Measurements from ENCODE around the gene SAPCD1.

Gene SAPCD1

DNA sequence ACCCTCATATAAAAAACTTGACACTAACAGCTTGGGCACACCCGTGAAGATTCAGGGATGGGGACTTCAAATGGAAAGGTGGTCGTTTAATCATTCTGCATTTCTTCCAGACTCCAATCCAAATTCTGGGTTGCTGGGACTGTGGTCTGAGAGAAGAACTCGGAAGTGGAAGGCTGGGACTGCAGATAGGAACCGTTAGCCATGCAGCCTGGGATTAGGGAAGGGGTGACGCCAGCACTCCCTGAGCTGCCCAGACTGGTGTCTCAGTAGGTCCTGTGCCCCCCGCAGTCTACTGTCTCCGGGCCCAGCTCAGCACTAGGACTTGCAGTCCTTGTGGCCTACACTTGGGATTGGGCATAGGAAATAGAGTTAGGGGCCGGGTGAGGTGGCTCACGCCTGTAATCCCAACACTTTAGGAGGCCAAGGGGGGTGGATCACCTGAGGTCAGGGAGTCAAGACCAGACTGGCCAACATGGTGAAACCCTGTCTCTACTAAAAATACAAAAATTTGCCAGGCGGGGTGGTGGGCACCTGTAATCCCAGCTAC lies 25.6 kb upstream of the SAPCD1 start:
- peak overlapping the region; percentile 80 for H3K27ac Mint-ChIP-seq
- no peaks in the 10 kb centered on the region for H3K9me3 Mint-ChIP-seq

GRCh38 chr6:31737315-31737990 lies 25.0 kb upstream of the SAPCD1 start:
- no peaks in the 10 kb centered on the region for H3K27me3 Mint-ChIP-seq
- peaks cover 58% of the 10 kb centered on the region for H3K36me3 Mint-ChIP-seq (ENCODE audit: low read depth)
- no peaks in the 10 kb centered on the region for H3K9me3 Mint-ChIP-seq
- H3K27ac Mint-ChIP-seq, result peak overlapping the region; percentile 80
- peaks cover 71% of the 10 kb centered on the region for H3K4me1 Mint-ChIP-seq (ENCODE audit: low read depth)
- peak overlapping the region; percentile 100 for H3K4me3 Mint-ChIP-seq

More for the DNA sequence above, 25.6 kb upstream of the SAPCD1 start:
- peaks cover 59% of the 10 kb centered on the region for H3K36me3 Mint-ChIP-seq (ENCODE audit: low read depth)
- H3K27me3 Mint-ChIP-seq, result no peaks in the 10 kb centered on the region
- peak overlapping the region; percentile 100 for H3K4me3 Mint-ChIP-seq
- H3K4me1 Mint-ChIP-seq (ENCODE audit: low read depth), result peaks cover 72% of the 10 kb centered on the region

- no peaks in the 10 kb centered on the region for H3K9me3 Mint-ChIP-seq
- H3K4me1 Mint-ChIP-seq (ENCODE audit: low read depth), result peaks cover 68% of the 10 kb centered on the region
- H3K27me3 Mint-ChIP-seq, result no peaks in the 10 kb centered on the region
- peaks cover 60% of the 10 kb centered on the region for H3K36me3 Mint-ChIP-seq (ENCODE audit: low read depth)
- peak overlapping the region; percentile 100 for H3K4me3 Mint-ChIP-seq
- peak overlapping the region; percentile 80 for H3K27ac Mint-ChIP-seq
Observed at GRCh38 chr6:31737991-31738979, 24.2 kb upstream of the SAPCD1 start.

DNA sequence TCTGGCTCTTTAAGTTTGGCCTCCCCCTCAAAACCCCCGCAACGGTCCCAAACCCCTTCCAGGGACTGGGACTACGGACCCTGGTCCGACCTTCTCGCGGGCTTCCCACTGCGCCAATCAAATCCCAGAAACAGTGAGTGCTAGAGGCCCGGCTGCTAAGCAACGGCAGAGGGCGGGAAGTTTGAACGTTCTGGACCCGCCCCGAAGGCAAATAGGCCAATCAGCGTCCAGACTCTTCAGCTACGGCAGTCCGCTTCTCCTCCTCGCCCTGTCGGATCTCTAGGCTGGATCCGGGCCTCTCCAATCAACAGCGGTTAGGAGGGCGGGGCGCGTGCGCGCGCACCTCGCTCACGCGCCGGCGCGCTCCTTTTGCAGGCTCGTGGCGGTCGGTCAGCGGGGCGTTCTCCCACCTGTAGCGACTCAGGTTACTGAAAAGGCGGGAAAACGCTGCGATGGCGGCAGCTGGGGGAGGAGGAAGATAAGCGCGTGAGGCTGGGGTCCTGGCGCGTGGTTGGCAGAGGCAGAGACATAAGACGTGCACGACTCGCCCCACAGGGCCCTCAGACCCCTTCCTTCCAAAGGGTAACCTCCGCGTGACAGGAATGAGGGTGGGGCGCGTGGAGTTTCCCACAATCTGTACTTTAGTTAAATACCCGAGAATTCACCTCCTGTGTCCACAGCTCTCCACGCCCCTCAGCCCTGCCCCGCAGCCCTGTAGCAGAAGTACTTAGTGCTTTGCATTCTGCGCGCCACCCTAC lies 22.6 kb upstream of the SAPCD1 start, which contains the start of gene MSH5:
Gene MSH5 (plus strand): TSS at position 367 of the 758 bp plus-strand sequence. CDS start 462 bp downstream, outside the sequence.
- peak within 1 kb of the TSS; percentile 96 for H3K4me3 Mint-ChIP-seq
- peak within 1 kb of the TSS; percentile 94 for H3K27ac Mint-ChIP-seq
- no peaks in the 10 kb centered on the region for H3K27me3 Mint-ChIP-seq
- H3K9me3 Mint-ChIP-seq, result no peaks in the 10 kb centered on the region
- peaks cover 55% of the 10 kb centered on the region for H3K4me1 Mint-ChIP-seq (ENCODE audit: low read depth)
- H3K36me3 Mint-ChIP-seq (ENCODE audit: low read depth), result peaks cover 59% of the 10 kb centered on the region

GRCh38 chr6:31740397-31741223 lies 21.8 kb upstream of the SAPCD1 start:
- Mint-ChIP-seq H3K36me3 (ENCODE audit: low read depth) (peaks cover 58% of the 10 kb centered on the region), H3K9me3 (no peaks in the 10 kb centered on the region), H3K27me3 (no peaks in the 10 kb centered on the region), H3K27ac (peak overlapping the region; percentile 94), H3K4me1 (ENCODE audit: low read depth) (peaks cover 55% of the 10 kb centered on the region), H3K4me3 (peak overlapping the region; percentile 96)

- H3K27me3 Mint-ChIP-seq, result no peaks in the 10 kb centered on the region
- H3K36me3 Mint-ChIP-seq (ENCODE audit: low read depth), result peaks cover 60% of the 10 kb centered on the region
- H3K4me1 Mint-ChIP-seq (ENCODE audit: low read depth), result peaks cover 50% of the 10 kb centered on the region
- H3K4me3 Mint-ChIP-seq, result peak overlapping the region; percentile 96
- no peaks in the 10 kb centered on the region for H3K9me3 Mint-ChIP-seq
- peak overlapping the region; percentile 75 for H3K27ac Mint-ChIP-seq
Observed at GRCh38 chr6:31741815-31742214, 20.6 kb upstream of the SAPCD1 start.

DNA sequence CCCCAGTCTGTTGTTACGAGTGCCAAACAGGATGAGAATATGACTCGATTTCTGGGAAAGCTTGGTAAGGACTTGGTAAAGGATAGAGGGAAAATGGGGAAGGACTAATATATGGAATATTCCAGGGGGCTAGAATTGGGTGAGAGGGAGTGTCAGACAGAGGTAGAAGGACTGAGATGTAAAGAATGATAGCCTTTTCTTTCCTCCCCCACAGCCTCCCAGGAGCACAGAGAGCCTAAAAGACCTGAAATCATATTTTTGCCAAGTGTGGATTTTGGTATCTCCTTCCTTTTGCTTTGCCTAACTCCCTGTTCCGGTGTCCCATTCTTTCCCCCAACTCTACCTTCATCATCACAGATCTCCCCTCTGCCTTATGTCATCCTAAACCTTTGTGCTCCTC lies 19.6 kb upstream of the SAPCD1 start:
- no peak overlapping the region for H3K27ac Mint-ChIP-seq
- peaks cover 40% of the 10 kb centered on the region for H3K4me1 Mint-ChIP-seq (ENCODE audit: low read depth)
- H3K9me3 Mint-ChIP-seq, result no peaks in the 10 kb centered on the region
- H3K27me3 Mint-ChIP-seq, result no peaks in the 10 kb centered on the region
- no peak overlapping the region for H3K4me3 Mint-ChIP-seq
- H3K36me3 Mint-ChIP-seq (ENCODE audit: low read depth), result peaks cover 71% of the 10 kb centered on the region

- Mint-ChIP-seq H3K27ac (no peak overlapping the region), H3K9me3 (no peaks in the 10 kb centered on the region), H3K36me3 (ENCODE audit: low read depth) (peaks cover 81% of the 10 kb centered on the region)
Observed at GRCh38 chr6:31744422-31744821, 18.0 kb upstream of the SAPCD1 start.

DNA sequence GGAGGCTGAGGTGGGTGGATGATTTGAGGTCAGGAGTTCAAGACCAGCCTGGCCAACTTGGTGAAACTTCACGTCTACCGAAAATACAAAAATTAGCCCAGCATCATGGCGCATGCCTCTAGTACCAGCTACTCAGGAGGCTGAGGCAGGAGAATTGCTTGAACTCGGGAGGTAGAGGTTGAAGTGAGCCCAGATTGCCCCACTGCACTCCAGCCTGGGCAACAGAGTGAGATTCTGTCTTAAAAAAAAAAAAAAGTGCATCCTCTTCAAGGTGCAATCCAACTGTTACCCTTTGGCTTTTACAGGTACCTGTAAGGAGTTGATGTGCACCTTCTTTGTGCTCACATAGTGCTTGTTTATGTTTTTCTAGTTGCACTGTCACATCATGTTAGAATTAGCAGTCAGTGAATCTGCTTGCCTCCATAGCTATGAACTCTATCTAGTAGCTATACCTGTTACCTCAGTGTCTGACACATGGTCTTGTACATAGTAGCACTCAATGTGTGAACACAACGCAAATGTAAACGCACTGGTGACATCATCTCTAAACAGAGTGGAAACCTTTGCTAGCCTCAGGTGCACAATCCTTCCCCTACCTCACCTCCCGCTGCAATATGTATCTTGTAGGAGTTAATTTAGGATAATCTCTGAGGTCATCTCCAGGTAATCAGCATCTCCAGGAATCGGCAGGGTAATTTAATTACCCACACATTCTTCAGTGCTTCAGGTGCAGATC lies 13.0 kb upstream of the SAPCD1 start:
- no peaks in the 10 kb centered on the region for H3K27me3 Mint-ChIP-seq
- no peak overlapping the region for H3K4me3 Mint-ChIP-seq
- H3K27ac Mint-ChIP-seq, result no peak overlapping the region
- peaks cover 51% of the 10 kb centered on the region for H3K36me3 Mint-ChIP-seq (ENCODE audit: low read depth)
- H3K4me1 Mint-ChIP-seq (ENCODE audit: low read depth), result no peaks in the 10 kb centered on the region
- no peaks in the 10 kb centered on the region for H3K9me3 Mint-ChIP-seq

More at GRCh38 chr6:31744422-31744821, 18.0 kb upstream of the SAPCD1 start:
- peaks cover 24% of the 10 kb centered on the region for H3K4me1 Mint-ChIP-seq (ENCODE audit: low read depth)
- no peaks in the 10 kb centered on the region for H3K27me3 Mint-ChIP-seq
- no peak overlapping the region for H3K4me3 Mint-ChIP-seq

DNA sequence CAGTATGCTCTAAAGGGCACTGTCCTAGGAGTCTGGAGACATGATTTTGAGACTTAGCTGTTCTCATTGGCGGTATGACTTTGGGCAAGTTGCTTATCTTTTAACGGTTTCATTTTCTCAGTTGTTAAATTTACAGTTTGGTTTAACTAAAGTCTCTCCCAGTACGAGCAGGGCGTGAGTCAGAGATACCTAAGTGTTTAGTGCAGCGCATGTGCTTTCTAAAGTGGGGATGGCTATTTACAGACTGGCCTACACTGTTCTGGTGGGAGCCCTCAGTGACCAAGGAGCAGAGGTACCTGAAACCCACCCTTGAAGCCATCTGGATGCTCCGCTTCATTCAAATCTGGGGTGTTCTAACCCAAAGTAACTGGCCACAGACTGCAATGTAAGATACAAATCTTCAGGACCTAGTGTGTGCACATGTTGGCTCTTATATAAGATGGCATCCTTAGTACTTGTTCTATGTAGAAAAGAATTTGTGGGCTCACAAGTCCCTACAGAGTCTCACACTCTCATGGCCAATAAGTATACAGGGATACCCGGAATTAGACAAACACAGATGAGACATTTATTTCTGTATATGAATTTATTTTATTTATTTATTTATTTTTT lies 11.9 kb upstream of the SAPCD1 start:
- H3K4me3 Mint-ChIP-seq, result no peak overlapping the region

GRCh38 chr6:31752739-31753319 lies 9.6 kb upstream of the SAPCD1 start:
- no peaks in the 10 kb centered on the region for H3K4me1 Mint-ChIP-seq (ENCODE audit: low read depth)
- no peak overlapping the region for H3K4me3 Mint-ChIP-seq
- H3K27me3 Mint-ChIP-seq, result no peaks in the 10 kb centered on the region
- no peak overlapping the region for H3K27ac Mint-ChIP-seq
- H3K36me3 Mint-ChIP-seq (ENCODE audit: low read depth), result peaks cover 26% of the 10 kb centered on the region
- no peaks in the 10 kb centered on the region for H3K9me3 Mint-ChIP-seq

More for the DNA sequence above, 11.9 kb upstream of the SAPCD1 start:
- H3K27me3 Mint-ChIP-seq, result no peaks in the 10 kb centered on the region
- no peaks in the 10 kb centered on the region for H3K4me1 Mint-ChIP-seq (ENCODE audit: low read depth)
- H3K27ac Mint-ChIP-seq, result no peak overlapping the region
- no peaks in the 10 kb centered on the region for H3K9me3 Mint-ChIP-seq
- peaks cover 43% of the 10 kb centered on the region for H3K36me3 Mint-ChIP-seq (ENCODE audit: low read depth)

DNA sequence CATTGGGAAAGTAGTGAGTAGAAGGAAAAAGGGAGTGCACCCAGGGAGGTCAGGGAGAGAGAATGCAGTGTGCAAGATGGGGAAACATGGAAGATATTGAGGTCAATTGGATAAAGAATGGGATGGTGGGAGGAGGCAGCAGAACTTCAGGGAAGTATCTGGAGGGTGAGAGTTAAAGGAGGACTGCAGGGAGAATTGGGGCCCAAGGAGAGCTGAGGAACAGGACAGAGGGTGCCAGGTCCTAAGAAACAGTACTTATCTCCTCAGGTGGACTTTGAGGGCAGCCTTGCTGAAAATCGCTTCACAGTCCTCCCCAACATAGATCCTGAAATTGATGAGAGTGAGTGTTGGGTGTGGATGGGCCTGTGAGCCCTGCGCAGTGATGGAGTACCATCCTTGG lies 4.2 kb upstream of the SAPCD1 start:
- Mint-ChIP-seq H3K27ac (no peak overlapping the region), H3K27me3 (no peaks in the 10 kb centered on the region), H3K4me1 (ENCODE audit: low read depth) (no peaks in the 10 kb centered on the region), H3K4me3 (no peak overlapping the region), H3K9me3 (no peaks in the 10 kb centered on the region), H3K36me3 (ENCODE audit: low read depth) (peaks cover 47% of the 10 kb centered on the region)

Data from stimulated activated naive CD8-positive, alpha-beta T cell treated with anti-CD3 and anti-CD28 coated beads, Interleukin-15, Interleukin-2, amounts not matched to agents 100 ng/mL and 50 ng/mL, for 24 hours (primary cell).